HG02588 (cell line): ENCODE results near the gene NXPH4.

Source experiments
- ATAC-seq: cut with Tn5 transposase; IDR thresholded peaks from one replicate; pipeline ENCODE4 v1.9.1; 2021; ENCODE audit warnings: mild to moderate bottlenecking, moderate library complexity; ENCODE audit not compliant: unreplicated experiment

Gene NXPH4

DNA sequence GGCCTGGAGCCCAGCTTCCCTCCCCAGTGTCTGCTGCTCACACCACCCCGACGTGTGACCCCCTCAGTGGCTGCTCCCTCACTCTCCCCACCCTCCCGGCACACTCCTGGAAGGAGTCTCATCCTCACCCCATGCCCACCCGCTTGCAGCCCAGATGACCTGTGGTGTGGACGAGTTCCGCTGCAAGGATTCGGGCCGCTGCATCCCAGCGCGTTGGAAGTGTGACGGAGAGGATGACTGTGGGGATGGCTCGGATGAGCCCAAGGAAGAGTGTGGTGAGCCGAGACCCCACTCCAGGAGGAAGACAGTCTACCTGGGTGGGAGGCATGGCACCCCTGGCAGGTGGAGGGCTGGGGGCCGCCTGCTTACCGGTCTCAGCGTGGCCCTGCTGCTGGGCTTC lies 15.0 kb upstream of the NXPH4 start:
- ATAC-seq = no peak

DNA sequence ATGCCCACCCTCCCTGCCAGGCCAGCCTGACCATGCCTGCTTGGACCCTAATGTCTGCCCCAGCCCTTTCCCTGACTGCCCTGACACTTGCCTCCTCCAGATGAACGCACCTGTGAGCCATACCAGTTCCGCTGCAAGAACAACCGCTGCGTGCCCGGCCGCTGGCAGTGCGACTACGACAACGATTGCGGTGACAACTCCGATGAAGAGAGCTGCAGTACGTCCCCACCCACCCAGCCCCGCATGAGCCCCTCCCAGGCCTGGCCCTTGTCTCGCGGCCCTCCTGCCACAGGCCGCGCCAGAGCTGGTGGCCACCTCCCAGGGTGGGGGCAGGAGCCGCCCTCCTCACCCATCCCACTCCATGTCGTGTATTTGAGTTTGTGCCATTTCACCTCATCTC lies 14.3 kb upstream of the NXPH4 start:
- no peak for ATAC-seq

DNA sequence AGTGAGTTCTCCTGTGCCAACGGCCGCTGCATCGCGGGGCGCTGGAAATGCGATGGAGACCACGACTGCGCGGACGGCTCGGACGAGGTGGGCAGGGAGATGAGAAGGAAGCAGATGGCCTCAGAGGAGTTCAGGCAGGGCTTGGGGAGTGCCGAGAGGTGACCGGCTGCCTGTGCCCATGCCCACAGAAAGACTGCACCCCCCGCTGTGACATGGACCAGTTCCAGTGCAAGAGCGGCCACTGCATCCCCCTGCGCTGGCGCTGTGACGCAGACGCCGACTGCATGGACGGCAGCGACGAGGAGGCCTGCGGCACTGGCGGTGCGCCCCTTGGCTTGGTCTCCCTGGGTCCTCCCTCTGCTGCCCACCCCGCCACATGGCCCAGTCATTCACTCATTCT lies 13.4 kb upstream of the NXPH4 start:
- ATAC-seq = no peak

DNA sequence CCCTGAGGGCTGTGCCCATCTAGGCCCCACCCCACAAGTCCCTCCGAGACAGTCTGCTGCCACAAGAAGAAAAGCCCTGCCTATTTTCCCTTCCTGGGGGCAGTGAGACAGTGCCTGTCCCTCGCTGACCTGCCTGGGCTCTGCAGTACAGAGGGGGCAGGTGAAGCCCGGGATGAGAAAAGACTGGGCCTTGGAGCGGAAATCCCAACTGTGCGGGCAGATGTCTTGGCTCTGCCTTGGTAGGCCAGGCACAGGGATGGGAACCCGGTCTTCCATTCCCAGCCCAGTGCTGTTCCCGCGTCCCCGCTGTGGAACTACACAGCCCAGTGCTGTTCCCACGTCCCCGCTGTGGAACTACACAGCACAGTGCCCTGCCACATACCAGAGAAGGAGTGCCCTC lies 12.8 kb upstream of the NXPH4 start:
- no peak for ATAC-seq

DNA sequence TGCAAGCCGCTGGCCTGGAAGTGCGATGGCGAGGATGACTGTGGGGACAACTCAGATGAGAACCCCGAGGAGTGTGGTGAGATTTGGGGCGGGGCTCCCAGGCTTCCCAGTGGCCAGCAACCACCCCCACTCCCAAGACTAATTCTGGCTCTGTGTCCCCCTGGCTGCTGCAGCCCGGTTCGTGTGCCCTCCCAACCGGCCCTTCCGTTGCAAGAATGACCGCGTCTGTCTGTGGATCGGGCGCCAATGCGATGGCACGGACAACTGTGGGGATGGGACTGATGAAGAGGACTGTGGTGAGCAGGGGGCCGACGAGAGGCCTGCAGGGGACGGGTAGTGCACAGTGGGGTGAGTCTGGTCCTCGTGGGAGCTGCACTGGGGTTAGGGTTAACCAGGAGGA lies 12.1 kb upstream of the NXPH4 start:
- ATAC-seq = no peak

DNA sequence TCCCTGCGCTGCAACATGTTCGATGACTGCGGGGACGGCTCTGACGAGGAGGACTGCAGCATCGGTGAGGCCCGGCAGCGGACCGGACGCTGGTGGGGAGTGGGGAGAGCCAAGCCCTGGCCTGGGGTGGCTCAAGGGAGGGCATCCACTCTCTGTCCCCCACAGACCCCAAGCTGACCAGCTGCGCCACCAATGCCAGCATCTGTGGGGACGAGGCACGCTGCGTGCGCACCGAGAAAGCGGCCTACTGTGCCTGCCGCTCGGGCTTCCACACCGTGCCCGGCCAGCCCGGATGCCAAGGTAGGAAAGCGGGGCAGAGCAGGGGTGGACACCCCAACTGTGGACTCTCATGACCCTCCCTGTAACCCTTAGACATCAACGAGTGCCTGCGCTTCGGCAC lies 11.4 kb upstream of the NXPH4 start:
- ATAC-seq = no peak

DNA sequence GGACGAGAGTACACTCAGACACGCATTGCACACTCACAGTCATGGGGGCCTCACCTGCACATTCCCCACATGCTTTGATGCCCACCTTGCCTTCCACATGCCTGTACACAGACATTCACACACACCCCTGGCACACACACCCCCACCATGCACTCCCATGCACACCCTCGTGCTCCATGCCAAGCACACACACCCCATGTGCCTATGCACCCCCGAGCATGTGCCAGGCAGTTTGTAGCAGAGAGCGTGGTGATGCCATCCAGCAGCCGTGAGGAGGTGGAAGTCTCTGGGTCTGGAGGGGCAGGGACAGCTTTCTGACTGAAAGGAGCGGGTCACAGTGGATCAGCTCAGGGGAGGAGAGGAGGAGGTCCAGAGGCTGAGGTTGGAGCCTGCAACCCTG lies 10.7 kb upstream of the NXPH4 start:
- ATAC-seq = no peak

DNA sequence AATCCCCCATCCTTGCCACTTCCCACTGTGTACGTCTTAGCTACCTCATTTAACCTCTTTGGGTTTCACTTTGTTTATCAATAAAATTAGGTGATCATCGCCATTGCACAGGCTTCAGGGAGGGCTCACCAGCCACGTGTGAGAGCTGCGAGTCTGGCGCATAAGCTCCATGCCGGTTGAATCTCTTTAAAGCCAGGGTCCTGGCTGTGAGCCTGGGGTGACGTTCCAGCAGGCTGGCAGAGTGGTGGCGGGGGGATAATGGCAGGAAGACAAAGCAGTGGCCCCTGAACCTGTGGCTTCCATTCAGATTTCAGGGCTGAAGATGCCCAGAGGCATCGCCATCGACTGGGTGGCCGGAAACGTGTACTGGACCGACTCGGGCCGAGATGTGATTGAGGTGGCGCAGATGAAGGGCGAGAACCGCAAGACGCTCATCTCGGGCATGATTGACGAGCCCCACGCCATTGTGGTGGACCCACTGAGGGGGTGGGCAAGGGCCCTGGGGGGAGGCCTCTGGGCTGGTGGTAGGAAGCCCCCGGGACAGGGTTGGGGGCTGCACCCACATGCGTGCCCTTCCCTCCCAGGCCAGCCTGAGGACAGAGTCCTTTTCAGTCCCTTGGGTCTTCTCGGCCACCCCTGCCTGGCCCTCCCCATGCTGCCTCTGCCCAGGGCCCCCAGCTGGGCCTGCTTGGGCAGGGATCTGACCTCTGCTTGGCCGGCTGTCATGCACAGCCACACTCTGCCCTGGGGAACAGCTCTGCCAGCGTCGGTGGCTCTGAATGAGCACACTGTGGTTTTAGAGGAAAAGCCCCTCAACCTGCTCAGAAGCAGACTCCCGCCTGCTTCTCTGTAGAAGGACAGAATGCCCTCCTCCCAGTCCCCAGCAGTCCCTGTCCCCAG lies 8.6 kb upstream of the NXPH4 start:
- ATAC-seq = no peak

DNA sequence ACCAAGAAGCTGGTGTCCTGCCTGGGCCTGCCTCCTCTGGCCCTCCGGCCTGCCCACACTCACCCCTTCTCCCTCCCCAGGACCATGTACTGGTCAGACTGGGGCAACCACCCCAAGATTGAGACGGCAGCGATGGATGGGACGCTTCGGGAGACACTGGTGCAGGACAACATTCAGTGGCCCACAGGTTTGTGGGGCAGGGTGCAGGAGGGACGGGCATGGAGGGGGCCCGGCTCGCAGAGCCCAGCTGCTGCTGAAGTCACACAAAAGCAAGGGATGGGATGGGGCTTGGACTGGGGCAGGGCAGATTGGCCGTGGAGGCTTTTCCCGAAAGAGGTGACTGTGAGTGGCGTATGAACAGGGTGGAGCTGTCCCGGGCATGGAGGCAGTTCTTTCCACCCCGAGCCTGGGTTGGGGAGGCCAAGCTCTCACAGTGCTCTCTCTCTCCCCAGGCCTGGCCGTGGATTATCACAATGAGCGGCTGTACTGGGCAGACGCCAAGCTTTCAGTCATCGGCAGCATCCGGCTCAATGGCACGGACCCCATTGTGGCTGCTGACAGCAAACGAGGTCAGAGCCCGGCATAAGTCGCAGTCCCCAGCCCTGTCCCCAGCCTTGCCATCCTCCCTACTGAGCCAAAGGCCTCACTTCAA lies 7.8 kb upstream of the NXPH4 start:
- ATAC-seq = no peak

DNA sequence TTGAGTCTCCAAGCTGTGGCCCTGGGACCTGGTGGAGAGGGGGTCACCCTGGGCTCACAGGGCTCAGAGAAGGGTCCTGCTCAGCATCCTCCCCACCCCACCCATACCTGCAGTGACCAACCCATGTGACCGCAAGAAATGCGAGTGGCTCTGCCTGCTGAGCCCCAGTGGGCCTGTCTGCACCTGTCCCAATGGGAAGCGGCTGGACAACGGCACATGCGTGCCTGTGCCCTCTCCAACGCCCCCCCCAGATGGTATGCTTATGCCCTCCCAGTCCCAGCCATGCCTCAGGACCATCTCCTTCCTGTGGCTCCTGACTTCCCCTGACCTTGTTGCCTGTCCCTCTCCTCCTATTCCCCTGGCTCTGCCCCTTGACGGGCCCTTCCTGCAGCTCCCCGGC lies 6.7 kb upstream of the NXPH4 start:
- no peak for ATAC-seq

DNA sequence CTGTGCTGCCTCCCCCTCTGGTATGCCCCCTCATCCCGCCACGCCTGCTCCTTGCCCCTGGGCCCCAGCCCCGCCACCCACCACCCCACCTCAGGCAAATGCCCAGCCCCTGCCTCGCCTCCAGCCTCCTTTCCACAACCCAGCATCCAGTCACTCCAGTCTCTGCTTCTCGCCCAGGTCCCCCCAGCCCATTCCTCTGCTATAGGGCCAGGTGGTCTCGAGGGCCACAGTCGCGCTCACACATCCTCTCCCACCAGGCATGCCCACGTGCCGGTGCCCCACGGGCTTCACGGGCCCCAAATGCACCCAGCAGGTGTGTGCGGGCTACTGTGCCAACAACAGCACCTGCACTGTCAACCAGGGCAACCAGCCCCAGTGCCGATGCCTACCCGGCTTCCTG lies 6.1 kb upstream of the NXPH4 start:
- ATAC-seq = no peak

DNA sequence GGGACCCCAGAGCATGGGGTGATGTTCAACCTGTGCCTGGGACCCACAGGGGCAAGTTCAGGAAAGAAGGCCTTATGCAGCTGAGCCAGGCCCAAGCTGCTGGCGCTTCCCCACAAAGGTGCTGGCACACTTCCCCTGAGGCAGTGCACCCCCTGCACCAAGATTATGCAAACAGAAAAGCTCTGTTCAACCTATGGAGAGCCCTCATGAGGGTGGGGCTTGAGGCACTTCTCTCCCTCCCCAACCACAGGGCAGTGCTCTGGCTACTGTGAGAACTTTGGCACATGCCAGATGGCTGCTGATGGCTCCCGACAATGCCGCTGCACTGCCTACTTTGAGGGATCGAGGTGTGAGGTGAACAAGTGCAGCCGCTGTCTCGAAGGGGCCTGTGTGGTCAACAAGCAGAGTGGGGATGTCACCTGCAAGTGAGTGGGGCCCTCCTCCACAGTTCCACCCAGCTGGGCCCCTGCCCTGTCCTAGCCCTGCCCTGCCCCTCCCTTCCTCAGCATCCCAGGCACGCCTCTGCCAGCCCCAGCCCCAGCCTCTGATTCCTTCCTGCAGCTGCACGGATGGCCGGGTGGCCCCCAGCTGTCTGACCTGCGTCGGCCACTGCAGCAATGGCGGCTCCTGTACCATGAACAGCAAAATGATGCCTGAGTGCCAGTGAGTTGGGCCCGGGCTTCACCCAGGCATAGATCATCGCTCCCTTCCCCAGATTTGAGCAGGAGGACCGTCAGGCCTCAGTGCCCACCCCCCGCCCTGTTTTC lies 5.5 kb upstream of the NXPH4 start:
- no peak for ATAC-seq

DNA sequence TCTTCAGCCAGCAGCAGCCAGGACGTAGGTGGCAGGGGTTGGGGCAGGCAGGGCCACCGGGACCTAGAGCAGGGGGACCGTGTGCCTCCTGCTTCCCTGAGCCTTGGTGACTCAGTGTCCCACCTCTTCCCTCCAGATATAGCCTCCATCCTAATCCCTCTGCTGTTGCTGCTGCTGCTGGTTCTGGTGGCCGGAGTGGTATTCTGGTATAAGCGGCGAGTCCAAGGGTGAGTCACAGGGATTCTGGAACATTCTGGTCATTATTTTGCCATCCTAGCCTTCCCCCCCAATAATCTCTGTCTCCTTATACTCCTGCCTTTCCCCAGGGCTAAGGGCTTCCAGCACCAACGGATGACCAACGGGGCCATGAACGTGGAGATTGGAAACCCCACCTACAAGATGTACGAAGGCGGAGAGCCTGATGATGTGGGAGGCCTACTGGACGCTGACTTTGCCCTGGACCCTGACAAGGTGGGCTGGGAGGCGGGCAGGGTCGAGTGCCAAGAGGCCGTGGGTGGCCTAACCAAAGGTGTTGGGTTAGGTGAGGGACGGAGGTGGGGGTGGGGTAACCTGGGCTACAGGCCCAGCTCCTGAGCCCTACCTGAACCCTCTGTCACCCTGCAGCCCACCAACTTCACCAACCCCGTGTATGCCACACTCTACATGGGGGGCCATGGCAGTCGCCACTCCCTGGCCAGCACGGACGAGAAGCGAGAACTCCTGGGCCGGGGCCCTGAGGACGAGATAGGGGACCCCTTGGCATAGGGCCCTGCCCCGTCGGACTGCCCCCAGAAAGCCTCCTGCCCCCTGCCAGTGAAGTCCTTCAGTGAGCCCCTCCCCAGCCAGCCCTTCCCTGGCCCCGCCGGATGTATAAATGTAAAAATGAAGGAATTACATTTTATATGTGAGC lies 4.5 kb upstream of the NXPH4 start:
- no peak for ATAC-seq

DNA sequence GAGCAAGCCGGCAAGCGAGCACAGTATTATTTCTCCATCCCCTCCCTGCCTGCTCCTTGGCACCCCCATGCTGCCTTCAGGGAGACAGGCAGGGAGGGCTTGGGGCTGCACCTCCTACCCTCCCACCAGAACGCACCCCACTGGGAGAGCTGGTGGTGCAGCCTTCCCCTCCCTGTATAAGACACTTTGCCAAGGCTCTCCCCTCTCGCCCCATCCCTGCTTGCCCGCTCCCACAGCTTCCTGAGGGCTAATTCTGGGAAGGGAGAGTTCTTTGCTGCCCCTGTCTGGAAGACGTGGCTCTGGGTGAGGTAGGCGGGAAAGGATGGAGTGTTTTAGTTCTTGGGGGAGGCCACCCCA lies 3.9 kb upstream of the NXPH4 start:
- ATAC-seq = no peak

DNA sequence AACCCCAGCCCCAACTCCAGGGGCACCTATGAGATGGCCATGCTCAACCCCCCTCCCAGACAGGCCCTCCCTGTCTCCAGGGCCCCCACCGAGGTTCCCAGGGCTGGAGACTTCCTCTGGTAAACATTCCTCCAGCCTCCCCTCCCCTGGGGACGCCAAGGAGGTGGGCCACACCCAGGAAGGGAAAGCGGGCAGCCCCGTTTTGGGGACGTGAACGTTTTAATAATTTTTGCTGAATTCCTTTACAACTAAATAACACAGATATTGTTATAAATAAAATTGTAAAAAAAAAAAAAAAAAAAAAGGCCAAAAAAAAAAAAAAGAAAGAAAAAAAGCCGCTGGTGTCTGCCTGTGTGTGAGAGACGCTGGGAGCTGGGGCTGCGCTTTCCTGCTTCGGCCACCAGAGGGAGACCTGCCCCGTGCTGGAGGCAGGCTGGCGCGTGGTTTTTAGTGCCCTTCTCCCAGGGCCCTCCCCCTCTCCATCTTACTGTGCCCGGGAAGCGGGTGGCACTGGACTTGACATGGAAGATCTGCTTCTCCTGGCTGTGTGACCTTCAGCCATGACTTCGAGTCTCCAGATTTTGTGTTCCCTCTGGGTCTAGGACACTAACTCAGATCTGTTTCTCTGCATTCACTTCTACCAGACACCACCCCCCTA lies 3.4 kb upstream of the NXPH4 start:
- ATAC-seq = no peak

DNA sequence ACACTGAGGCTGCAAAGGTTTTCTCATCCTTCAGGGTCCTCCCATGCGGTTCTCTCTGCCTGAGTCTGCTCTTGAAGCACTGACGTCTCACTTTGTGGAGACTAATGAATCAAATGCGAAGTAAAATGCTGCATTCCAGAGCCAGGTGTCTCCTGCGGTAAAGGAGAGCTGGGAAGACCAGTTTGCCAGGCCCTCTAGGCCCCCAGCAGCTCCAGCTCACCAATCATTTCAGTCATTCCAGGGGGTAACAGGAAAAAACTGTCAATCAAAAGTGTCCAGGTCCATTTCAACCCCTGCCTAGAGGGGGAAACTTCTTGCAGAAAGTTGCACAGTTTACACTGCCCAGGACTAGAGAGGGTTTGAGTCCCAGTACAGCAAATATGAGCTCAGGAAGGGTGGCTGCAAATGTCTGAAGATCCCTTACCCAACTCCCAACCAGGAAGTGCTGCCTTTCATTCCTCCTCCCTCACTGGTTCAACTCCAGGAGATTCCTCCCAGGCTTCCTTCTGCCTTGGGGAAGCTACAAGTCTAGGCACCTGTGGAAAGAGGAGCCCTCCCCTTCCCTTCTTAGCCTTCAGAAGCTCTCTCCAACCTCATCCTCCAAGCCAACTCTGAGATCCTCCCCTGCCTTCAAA lies 2.7 kb upstream of the NXPH4 start:
- no peak for ATAC-seq

DNA sequence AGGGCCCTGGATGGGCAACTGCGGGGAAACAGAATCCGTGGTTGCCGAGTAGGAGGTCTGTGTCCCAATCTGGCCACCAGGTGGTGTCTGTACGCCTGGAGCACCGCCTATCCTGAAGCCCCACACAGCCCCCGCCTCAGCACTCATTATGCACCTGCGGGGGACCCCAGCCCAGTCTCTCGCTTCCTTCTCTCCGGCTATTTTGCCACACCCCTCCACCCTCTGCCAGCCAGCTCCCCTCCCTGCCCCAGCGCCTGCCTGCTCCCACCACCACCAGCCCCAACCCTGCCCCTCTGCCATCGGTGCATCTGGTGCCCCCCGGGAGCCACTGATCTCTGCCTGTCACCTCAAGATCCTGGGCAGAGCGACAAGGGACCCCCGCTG lies 2.2 kb upstream of the NXPH4 start:
- ATAC-seq = peak; percentile 42

DNA sequence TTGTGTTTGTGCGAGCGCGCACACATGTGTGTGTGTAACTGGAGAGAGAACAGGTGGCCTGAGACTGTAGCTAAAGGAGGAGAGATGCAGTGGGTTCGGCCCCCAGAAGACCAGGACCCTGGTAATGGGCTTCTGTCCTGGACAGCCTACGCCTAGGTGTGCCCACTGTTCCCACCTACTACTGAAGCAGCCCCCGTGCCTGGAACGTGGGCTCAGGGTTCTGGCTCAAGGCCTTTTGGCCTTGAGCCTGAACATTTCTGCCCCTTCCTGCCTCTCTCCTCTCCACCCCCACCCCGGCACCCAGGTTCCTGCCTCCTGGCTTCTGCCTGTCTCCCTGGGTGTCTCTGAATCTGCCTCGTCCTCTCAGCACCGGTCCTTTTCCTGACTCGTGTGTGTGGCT lies 1.5 kb upstream of the NXPH4 start:
- ATAC-seq = no peak

DNA sequence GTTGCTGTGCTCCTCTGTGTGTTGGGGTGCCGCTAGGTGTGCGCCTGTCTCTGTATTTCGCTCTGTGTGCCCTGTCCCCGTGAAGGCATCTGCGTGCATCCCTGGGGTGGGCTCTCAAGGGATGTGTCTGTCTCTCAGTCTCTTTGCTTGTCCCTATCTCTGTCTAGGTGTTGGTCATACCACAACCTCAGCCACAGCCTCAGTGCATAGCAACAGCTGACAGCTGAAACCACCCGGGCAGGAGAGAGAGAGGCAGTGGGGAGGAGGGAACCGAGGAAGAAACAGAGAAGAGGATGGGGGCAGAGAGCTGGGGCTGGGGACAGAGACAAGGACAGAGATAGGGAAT lies 953 bp upstream of the NXPH4 start:
- ATAC-seq = peak; percentile 39
